ENCODE measurements around the gene RMDN2.

DNA sequence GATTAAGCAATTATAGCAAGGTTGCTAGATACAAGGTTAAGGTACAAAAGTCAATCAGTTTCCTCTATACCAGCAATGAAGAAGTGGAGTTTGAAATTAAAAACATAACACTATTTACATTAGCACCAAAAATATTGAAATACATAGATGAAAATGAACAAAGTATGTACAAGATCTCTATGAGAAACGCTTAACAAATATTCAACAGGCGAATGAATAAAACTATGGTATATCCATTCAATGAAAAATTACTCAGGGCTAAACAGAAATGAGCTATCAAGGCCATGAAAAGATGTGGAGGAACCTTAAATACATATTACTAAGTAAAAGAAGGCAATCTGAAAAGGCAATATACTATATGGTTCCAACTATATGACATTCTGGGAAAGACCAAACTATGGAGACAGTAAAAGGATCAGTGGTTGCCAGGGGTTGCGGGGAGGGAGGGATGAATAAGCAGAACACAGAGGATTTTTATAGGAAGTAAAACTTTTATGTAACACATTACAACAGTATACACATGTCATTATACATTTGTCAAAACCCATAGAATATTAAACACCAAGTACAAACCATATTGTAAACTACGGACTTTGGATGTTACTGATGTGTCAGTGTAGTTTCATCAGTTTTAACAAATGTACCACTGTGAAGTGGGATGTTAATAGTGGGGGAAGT, 62.1 kb downstream of the RMDN2 start:
- TF ChIP-seq POLR2AphosphoS2 (conservative IDR thresholded peaks at IDR 0.05; ENCODE audit: low read length): no peak
- TF ChIP-seq MAZ (IDR thresholded peaks at IDR 0.05; ENCODE audit: borderline replicate concordance, low read depth, low read length): no peak
- TF ChIP-seq, protein P1, sequence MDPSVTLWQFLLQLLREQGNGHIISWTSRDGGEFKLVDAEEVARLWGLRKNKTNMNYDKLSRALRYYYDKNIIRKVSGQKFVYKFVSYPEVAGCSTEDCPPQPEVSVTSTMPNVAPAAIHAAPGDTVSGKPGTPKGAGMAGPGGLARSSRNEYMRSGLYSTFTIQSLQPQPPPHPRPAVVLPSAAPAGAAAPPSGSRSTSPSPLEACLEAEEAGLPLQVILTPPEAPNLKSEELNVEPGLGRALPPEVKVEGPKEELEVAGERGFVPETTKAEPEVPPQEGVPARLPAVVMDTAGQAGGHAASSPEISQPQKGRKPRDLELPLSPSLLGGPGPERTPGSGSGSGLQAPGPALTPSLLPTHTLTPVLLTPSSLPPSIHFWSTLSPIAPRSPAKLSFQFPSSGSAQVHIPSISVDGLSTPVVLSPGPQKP (IDR thresholded peaks at IDR 0.05; ENCODE audit: low read depth, low read length): no peak
- TF ChIP-seq EP300 (IDR thresholded peaks at IDR 0.05): no peak
- TF ChIP-seq, protein P2, sequence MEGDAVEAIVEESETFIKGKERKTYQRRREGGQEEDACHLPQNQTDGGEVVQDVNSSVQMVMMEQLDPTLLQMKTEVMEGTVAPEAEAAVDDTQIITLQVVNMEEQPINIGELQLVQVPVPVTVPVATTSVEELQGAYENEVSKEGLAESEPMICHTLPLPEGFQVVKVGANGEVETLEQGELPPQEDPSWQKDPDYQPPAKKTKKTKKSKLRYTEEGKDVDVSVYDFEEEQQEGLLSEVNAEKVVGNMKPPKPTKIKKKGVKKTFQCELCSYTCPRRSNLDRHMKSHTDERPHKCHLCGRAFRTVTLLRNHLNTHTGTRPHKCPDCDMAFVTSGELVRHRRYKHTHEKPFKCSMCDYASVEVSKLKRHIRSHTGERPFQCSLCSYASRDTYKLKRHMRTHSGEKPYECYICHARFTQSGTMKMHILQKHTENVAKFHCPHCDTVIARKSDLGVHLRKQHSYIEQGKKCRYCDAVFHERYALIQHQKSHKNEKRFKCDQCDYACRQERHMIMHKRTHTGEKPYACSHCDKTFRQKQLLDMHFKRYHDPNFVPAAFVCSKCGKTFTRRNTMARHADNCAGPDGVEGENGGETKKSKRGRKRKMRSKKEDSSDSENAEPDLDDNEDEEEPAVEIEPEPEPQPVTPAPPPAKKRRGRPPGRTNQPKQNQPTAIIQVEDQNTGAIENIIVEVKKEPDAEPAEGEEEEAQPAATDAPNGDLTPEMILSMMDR (IDR thresholded peaks at IDR 0.05): no peak
